IMR-90 (cell line): ENCODE data around the gene EEF1G. TPM values are rescaled to one million over a fixed set of nuclear protein-coding genes. Genes with fewer than 3 reads are reported as not detected.
A peak's percentile ranks its signal among the peaks of the same experiment; 100 is the strongest.

Experiments used
- ATAC-seq: fragments of 200-7000 bp; cut with Tn5 transposase; 2 replicates; pipeline ENCODE4 v1.9.1; 2020; ENCODE audit warnings: low read depth, mild to moderate bottlenecking, moderate library complexity
- BruUV-seq: library from RNA; stranded (reverse); fragments of 400-500 nt; replicated peaks from 2 replicates; lab custom pipeline; 2021; lab: Mats Ljungman, UMichigan
- CTCF ChIA-PET: fragments of 300-600 bp; formaldehyde crosslinking; extraction: SDS; loops from one replicate; lab custom pipeline; 2021; ENCODE audit warnings: antibody characterized with exemption; lab: Yijun Ruan, JAX
- POLR2A ChIA-PET: fragments of 300-600 bp; sonication (Branson Sonifier 250); formaldehyde crosslinking; loops from one replicate; lab custom pipeline; 2022; ENCODE audit warnings: antibody characterized with exemption; ENCODE audit not compliant: unreplicated experiment; lab: Charles Lee
- DNase-seq: peaks from one replicate; pipeline ENCODE4 v3.0.0; 2013
- H2AFZ ChIP-seq: replicated peaks from 2 replicates; pipeline ENCODE3; 2013; ENCODE audit warnings: low read length, mild to moderate bottlenecking; ENCODE audit not compliant: poor library complexity
- H2AK5ac ChIP-seq: 2 replicates; pipeline ENCODE4 v1.6.1; 2013; ENCODE audit warnings: low read depth, low read length, inconsistent platforms
- H2AK9ac ChIP-seq: replicated peaks from 2 replicates; pipeline ENCODE3; 2013; ENCODE audit warnings: mild to moderate bottlenecking, low read depth, low read length, moderate library complexity; ENCODE audit not compliant: poor library complexity
- H2BK120ac ChIP-seq: 2 replicates; pipeline ENCODE4 v1.6.1; 2013; ENCODE audit warnings: low read depth, low read length, inconsistent platforms
- H2BK15ac ChIP-seq: 3 replicates; pipeline ENCODE4 v1.6.1; 2013; ENCODE audit warnings: low read depth, low read length, inconsistent platforms
- H2BK20ac ChIP-seq: 2 replicates; pipeline ENCODE4 v1.6.1; 2013; ENCODE audit warnings: low read depth, mild to moderate bottlenecking, inconsistent platforms, low read length, moderate library complexity
- H2BK5ac ChIP-seq: 2 replicates; pipeline ENCODE4 v1.6.1; 2013; ENCODE audit warnings: mild to moderate bottlenecking, low read depth, low read length, inconsistent platforms; ENCODE audit not compliant: poor library complexity, severe bottlenecking
- H3K14ac ChIP-seq: replicated peaks from 2 replicates; pipeline ENCODE4 v1.6.1; 2013; ENCODE audit warnings: low read depth, low read length, inconsistent platforms
- H3K18ac ChIP-seq: 2 replicates; pipeline ENCODE4 v1.6.1; 2013; ENCODE audit warnings: low read depth, low read length, control low read depth
- H3K23ac ChIP-seq: 2 replicates; pipeline ENCODE4 v1.6.1; 2013; ENCODE audit warnings: low read depth, low read length, inconsistent platforms
- H3K27ac ChIP-seq: 2 replicates; pipeline ENCODE4 v1.5.1; 2013; ENCODE audit warnings: mild to moderate bottlenecking, control low read depth, low read length; ENCODE audit not compliant: insufficient read depth
- H3K27me3 ChIP-seq: 2 replicates; pipeline ENCODE4 v1.6.1; 2013; ENCODE audit warnings: low read length; ENCODE audit not compliant: control insufficient read depth, insufficient read depth
- H3K36me3 ChIP-seq: 2 replicates; pipeline ENCODE4 v1.6.1; 2013; ENCODE audit warnings: low read length, mixed read lengths; ENCODE audit not compliant: control insufficient read depth, insufficient read depth
- H3K4ac ChIP-seq: 2 replicates; pipeline ENCODE4 v1.6.1; 2013; ENCODE audit warnings: low read depth, low read length, inconsistent platforms
- H3K4me1 ChIP-seq: 2 replicates; pipeline ENCODE4 v1.6.1; 2013; ENCODE audit warnings: low read length, mixed read lengths; ENCODE audit not compliant: control insufficient read depth, insufficient read depth
- H3K4me2 ChIP-seq: 2 replicates; pipeline ENCODE4 v1.6.1; 2013; ENCODE audit warnings: low read depth, mild to moderate bottlenecking, control low read depth, low read length, moderate library complexity
- H3K4me3 ChIP-seq: 2 replicates; pipeline ENCODE4 v1.5.1; 2013; ENCODE audit warnings: low read depth, mild to moderate bottlenecking, control low read depth, low read length, moderate library complexity; ENCODE audit not compliant: insufficient read depth
- H3K56ac ChIP-seq: 2 replicates; pipeline ENCODE4 v1.6.1; 2013; ENCODE audit warnings: low read length, inconsistent platforms; ENCODE audit not compliant: insufficient read depth; ENCODE audit errors: extremely low read depth
- H3K79me1 ChIP-seq, 2 experiments: 2 replicates each; pipeline ENCODE4 v1.6.1; 2013; ENCODE audit warnings: low read length in 2 of 2, inconsistent platforms in 1 of 2, low read depth in 1 of 2
- H3K9ac ChIP-seq: 2 replicates; pipeline ENCODE4 v1.6.1; 2013; ENCODE audit warnings: low read depth, low read length, control low read depth
- H3K9me1 ChIP-seq: 2 replicates; pipeline ENCODE4 v1.6.1; 2013; ENCODE audit warnings: low read length, inconsistent platforms; ENCODE audit not compliant: insufficient read depth
- H3K9me3 ChIP-seq: 2 replicates; pipeline ENCODE4 v1.6.1; 2013; ENCODE audit warnings: low read length; ENCODE audit not compliant: control insufficient read depth, insufficient read depth
- H4K20me1 ChIP-seq: 2 replicates; pipeline ENCODE4 v1.6.1; 2013; ENCODE audit warnings: low read length, inconsistent platforms; ENCODE audit not compliant: insufficient read depth
- H4K5ac ChIP-seq: 2 replicates; pipeline ENCODE4 v1.6.1; 2013; ENCODE audit warnings: mild to moderate bottlenecking, low read depth, low read length, control low read depth
- H4K8ac ChIP-seq, 2 experiments: 2 replicates each; pipeline ENCODE4 v1.6.1; 2013; ENCODE audit warnings: low read depth in 2 of 2, low read length in 2 of 2, control low read depth in 1 of 2, inconsistent platforms in 1 of 2
- H4K91ac ChIP-seq: 2 replicates; pipeline ENCODE4 v1.6.1; 2013; ENCODE audit warnings: low read depth, low read length, inconsistent platforms; ENCODE audit not compliant: insufficient read depth
- BHLHE40 ChIP-seq: fragments of 150-350 bp; IDR thresholded peaks from 2 replicates; pipeline ENCODE4 v1.6.1; 2016; ENCODE audit warnings: mild to moderate bottlenecking, low read depth, low read length
- CEBPB ChIP-seq: IDR thresholded peaks from 2 replicates; pipeline ENCODE4 v1.6.1; 2012; ENCODE audit warnings: low read depth, low read length, improper control_type of control experiment
- CHD1 ChIP-seq: IDR thresholded peaks from 2 replicates; pipeline ENCODE4 v1.6.1; 2012; ENCODE audit warnings: low read depth, low read length, improper control_type of control experiment
- FOS ChIP-seq: fragments of 150-350 bp; IDR thresholded peaks from 2 replicates; pipeline ENCODE4 v1.6.1; 2016; ENCODE audit warnings: low read depth, low read length
- MXI1 ChIP-seq: IDR thresholded peaks from 2 replicates; pipeline ENCODE4 v1.6.1; 2012; ENCODE audit warnings: low read depth, mild to moderate bottlenecking, low read length, moderate library complexity, borderline replicate concordance
- NFE2L2 ChIP-seq: fragments of 150-350 bp; IDR thresholded peaks from 2 replicates; pipeline ENCODE4 v1.6.1; 2016; ENCODE audit warnings: low read depth, mild to moderate bottlenecking, low read length
- RCOR1 ChIP-seq: IDR thresholded peaks from 2 replicates; pipeline ENCODE4 v1.6.1; 2012; ENCODE audit warnings: mild to moderate bottlenecking, low read length, improper control_type of control experiment; ENCODE audit not compliant: insufficient replicate concordance
- RFX5 ChIP-seq: IDR thresholded peaks from 2 replicates; pipeline ENCODE4 v1.8.0; 2012; ENCODE audit warnings: low read depth, mild to moderate bottlenecking, low read length, moderate library complexity
- SMC3 ChIP-seq: fragments of 150-350 bp; IDR thresholded peaks from 2 replicates; pipeline ENCODE4 v1.6.1; 2016; ENCODE audit warnings: low read depth, mild to moderate bottlenecking, antibody characterized with exemption, low read length, moderate library complexity
- WGBS, 2 experiments: methylation state at CpG; one replicate each; pipeline versions ENCODE4 v1.1.5 to v1.1.7; 2013; ENCODE audit warnings: missing lambda C conversion rate in 2 of 2; ENCODE audit not compliant: insufficient read length in 1 of 2; ENCODE audit errors: extremely low coverage in 2 of 2; 5-methylcytosine and 5-hydroxymethylcytosine counted together
- dilution Hi-C: fragments of 300-500 bp; cut with HindIII; formaldehyde crosslinking; loops from one replicate; pipeline ENCODE4 v1.14.3; 2018; ENCODE audit warnings: low sequenced_read_pairs; ENCODE audit not compliant: unreplicated experiment
- in situ Hi-C: fragments of 300-500 bp; cut with MboI; formaldehyde crosslinking; loops from 3 replicates; pipeline ENCODE4 v1.14.3; 2019; ENCODE audit warnings: low sequenced_read_pairs, inconsistent platforms, mixed read lengths
- intact Hi-C: fragments of 100-400 bp; cut with micrococcal nuclease; formaldehyde crosslinking; loops from 2 replicates; pipeline ENCODE4 v1.10.0; 2022
- polyA plus RNA-seq, 3 experiments: library from polyadenylated mRNA; depleted of rRNA; stranded (reverse); fragments of >200 nt; gene quantifications; 2 replicates each; pipeline ENCODE4 v1.2.3, GENCODE V29; 2012; ENCODE audit warnings: low replicate concordance in 1 of 3
- total RNA-seq: library from RNA; depleted of rRNA; stranded (reverse); fragments of >200 nt; gene quantifications from 2 replicates; pipeline ENCODE4 v1.2.3, GENCODE V29; 2012
- TF ChIP-seq, protein P1 (sequence below): fragments of 150-350 bp; IDR thresholded peaks from 2 replicates; pipeline ENCODE4 v1.6.1; 2016; ENCODE audit warnings: low read depth, mild to moderate bottlenecking, low read length, moderate library complexity, borderline replicate concordance

Gene EEF1G
- total and polyA plus RNA-seq, 2 of the 4 experiments (the other 2 are of a cell fraction): 1,684 to 1,857 TPM

DNA sequence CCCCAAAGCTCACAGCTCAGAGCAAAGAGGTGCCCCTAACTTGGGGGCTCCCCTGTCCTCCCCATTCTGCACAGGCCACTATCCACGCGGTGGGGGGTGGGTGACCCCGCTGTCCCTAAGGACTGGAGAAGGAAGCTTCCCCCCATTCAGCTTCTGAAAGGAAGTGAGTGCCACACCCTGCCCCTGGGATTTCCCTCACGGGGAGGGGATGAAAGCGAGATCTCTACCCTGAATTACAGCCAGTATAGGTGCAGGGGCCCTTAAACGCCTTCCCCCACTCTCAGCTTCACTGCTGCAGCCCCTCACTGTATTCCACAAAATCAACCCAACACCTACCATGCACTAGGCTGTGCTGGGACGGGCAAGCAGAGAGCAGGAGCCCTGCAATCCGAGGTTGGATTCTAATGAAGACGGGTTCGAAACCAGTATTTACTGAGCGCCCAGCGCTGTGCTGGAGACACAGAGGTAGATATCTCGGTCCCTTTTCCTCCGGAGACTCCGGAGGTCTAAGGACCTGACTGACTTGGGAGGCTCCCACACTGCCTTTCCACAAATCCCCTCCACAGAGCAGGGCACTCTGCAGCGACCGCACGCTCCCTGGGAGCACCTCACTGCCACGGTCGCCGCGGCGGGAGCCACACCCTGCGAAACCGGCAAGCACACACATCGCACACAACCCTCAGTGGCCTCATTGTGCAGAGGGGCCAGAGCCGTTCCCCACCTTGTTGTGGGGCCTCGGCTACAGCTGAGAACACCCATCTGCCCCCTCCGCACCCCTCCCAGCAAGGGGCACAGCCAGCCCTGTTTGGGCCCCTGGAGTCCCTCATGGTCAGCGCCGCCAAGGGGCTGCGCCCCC lies 28.9 kb downstream of the EEF1G start:
- ChIA-PET POLR2A (interaction anchor here (0.5 to 3.6 kb wide), 4 partner anchors 8 to 120 kb away, joined by 3 to 16 read pairs (median 6); no protein-coding TSS in a partner anchor), CTCF (interaction anchor here (2.3 to 4.1 kb wide), 2 partner anchors 16 to 120 kb away, joined by 7 to 24 read pairs; no protein-coding TSS in a partner anchor)
- Histone ChIP-seq H3K27me3 (no peaks in the 10 kb centered on the region), H2BK120ac (peak overlapping the region; percentile 45), H2AK5ac (peak overlapping the region; percentile 83), H4K5ac (peak overlapping the region; percentile 76), H4K20me1 (peaks cover 58% of the 10 kb centered on the region), H2AK9ac (peak overlapping the region; percentile 93), H4K91ac (peak overlapping the region; percentile 87), H3K79me1 (peaks cover 0 to 40% of the 10 kb centered on the region in 2 experiments; a peak in 2 of 4 replicates), H3K27ac (peak overlapping the region; percentile 94), H3K9me3 (no peaks in the 10 kb centered on the region), H3K14ac (peak overlapping the region; percentile 93), H3K18ac (peak overlapping the region; percentile 67), H3K4me1 (peaks cover 36% of the 10 kb centered on the region), H2BK5ac (peak overlapping the region; percentile 98), H3K56ac (peak overlapping the region; percentile 99), H2AFZ (peak overlapping the region; percentile 35), H3K36me3 (peaks cover 11% of the 10 kb centered on the region), H2BK15ac (peak overlapping the region; percentile 37; the same call in 2 of the 3 replicates), H2BK20ac (no peak overlapping the region), H3K9me1 (peaks cover 11% of the 10 kb centered on the region), H4K8ac (peak overlapping the region; percentile 76 to 78), H3K9ac (peak overlapping the region; percentile 93), H3K4me2 (peak overlapping the region; percentile 83), H3K23ac (peak overlapping the region; percentile 89), H3K4me3 (peak overlapping the region; percentile 85), H3K4ac (peak overlapping the region; percentile 95)
- 3% methylated on average over 15 of the region's 32 CpGs; no CpG with 5 or more reads in 1 of the 2 experiments for WGBS, 2 experiments
- in situ Hi-C loops (no loop called here), dilution Hi-C loops (no loop called here), intact Hi-C loops (loop anchor here (1.0 to 5.0 kb wide), 2 partner anchors 15 to 38 kb away; no protein-coding TSS in a partner anchor)
- BruUV-seq: no TSS peak
- TF ChIP-seq RCOR1 (no peak), BHLHE40 (no peak), SMC3 (no peak), CEBPB (no peak), NFE2L2 (no peak), RFX5 (no peak), MXI1 (no peak), CHD1 (no peak), FOS (no peak)
- TF ChIP-seq, protein P1, sequence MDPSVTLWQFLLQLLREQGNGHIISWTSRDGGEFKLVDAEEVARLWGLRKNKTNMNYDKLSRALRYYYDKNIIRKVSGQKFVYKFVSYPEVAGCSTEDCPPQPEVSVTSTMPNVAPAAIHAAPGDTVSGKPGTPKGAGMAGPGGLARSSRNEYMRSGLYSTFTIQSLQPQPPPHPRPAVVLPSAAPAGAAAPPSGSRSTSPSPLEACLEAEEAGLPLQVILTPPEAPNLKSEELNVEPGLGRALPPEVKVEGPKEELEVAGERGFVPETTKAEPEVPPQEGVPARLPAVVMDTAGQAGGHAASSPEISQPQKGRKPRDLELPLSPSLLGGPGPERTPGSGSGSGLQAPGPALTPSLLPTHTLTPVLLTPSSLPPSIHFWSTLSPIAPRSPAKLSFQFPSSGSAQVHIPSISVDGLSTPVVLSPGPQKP: no peak
- ATAC-seq: no peak
- DNase-seq: no peak
